Measurements from ENCODE around the gene MRPL41. TPM values are rescaled to one million over a fixed set of nuclear protein-coding genes. Genes with fewer than 3 reads are reported as not detected.
"Not testable (repeated sequence)": the region's sequence is repeated elsewhere in the genome, so short reads cannot be mapped to it uniquely, and the experiment has no call there.

MRPL41 gene
- polyA plus RNA-seq (ENCODE audit: insufficient read length in 4 of 4): 10 to 100 TPM; 15.5 to 30.0 (median 17.1) TPM

- DNase-seq (ENCODE audit: low read depth in 4 of 4, low spot score in 3 of 4): peak; percentile 58 to 73 (median 72)
These were observed at the start of gene MRPL41 for GRCh38 chr9:137551264-137552021. MRPL41 (plus strand) TSS chr9:137551879; CDS start chr9:137552082, 203 bp downstream.

DNA sequence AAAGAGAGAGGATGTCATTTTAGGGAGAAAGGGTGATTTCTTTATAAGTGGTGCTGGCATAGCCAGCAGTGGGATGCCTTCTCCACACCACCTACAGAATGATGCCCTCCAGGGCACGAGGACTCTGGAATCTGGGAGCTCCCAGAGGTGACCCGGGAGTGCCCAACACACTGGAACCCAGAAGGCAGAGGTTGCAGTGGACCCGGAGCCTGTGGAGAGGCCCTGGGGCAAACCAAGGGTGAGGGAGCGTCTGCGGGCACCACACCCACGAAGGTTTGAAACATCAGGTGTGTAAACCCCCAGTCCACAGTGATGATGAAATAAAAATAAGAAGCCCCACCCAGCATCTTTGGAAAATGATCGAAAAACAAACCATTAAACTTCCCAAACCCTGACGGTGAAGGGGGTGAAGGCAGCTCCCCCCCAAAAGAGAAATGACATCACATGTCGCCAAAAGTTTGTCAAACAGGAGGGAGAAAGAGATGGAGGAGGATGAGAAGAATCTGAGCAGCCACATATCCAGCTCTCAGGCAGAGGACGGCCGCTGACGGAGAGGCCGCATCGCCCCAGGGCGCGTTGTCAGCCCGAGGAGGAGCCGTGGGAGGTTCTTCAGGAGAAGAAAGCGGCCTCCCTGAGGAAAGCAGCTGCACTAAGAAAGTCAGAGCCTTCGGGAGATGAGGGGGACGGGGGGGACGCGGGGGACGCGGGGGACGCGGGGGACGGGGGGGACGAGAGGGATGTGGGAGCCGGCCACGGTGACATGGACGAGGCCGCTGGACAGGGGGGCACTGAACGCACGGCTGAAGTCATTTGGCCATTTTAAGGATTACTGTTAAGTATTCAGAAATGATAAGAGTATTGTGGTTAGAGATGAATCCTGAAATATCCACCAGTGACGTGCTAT, 49.4 kb upstream of the MRPL41 start:
- no peak for DNase-seq (ENCODE audit: low read depth in 4 of 4, low spot score in 3 of 4)

GRCh38 chr9:137504432-137504777, 47.3 kb upstream of the MRPL41 start:
- no peak for DNase-seq (ENCODE audit: low read depth in 4 of 4, low spot score in 3 of 4)

GRCh38 chr9:137505421-137506140, 46.1 kb upstream of the MRPL41 start:
- no peak for DNase-seq (ENCODE audit: low read depth in 4 of 4, low spot score in 3 of 4)

GRCh38 chr9:137506274-137506673, 45.4 kb upstream of the MRPL41 start:
- no peak for DNase-seq (ENCODE audit: low read depth in 4 of 4, low spot score in 3 of 4)

- no peak for DNase-seq (ENCODE audit: low read depth in 4 of 4, low spot score in 3 of 4)
These were observed 44.9 kb upstream of the MRPL41 start for GRCh38 chr9:137506702-137507171.

DNA sequence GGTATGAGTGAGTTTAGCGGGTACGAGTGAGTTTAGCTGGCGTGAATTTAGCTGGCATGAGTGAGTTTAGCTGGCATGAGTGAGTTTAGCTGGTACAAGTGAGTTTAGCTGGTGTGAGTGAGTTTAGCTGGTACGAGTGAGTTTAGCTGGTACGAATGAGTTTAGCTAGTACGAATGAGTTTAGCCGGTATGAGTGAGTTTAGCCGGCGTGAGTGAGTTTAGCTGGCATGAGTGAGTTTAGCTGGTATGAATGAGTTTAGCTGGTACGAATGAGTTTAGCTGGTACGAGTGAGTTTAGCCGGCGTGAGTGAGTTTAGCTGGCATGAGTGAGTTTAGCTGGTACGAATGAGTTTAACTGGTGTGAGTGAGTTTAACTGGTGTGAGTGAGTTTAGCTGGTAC, 42.5 kb upstream of the MRPL41 start:
- no peak for DNase-seq (ENCODE audit: low read depth in 4 of 4, low spot score in 3 of 4)

- DNase-seq (ENCODE audit: low read depth in 4 of 4, low spot score in 3 of 4): not testable (repeated sequence)
These were observed 40.6 kb upstream of the MRPL41 start for GRCh38 chr9:137511126-137511525.

- DNase-seq (ENCODE audit: low read depth in 4 of 4, low spot score in 3 of 4): no peak
These were observed 39.8 kb upstream of the MRPL41 start for GRCh38 chr9:137511758-137512463.

DNA sequence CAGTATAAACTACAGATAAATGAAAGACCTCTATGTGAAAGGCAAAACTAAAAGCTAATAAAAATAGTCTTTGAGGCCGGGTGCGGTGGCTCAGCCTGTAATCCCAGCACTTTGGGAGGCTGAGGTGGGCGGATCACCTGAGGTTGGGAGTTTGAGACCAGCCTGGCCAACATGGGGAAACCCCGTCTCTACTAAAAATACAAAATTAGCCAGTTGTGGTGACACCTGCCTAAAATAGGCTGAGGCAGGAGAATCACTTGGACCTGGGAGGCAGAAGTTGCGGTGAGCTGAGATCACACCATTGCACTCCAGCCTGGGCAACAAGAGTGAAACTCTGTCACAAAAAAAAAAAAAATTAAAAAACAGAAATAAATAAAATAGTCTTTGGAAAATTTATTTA, 38.5 kb upstream of the MRPL41 start:
- DNase-seq (ENCODE audit: low read depth in 4 of 4, low spot score in 3 of 4): not testable (repeated sequence)

- DNase-seq (ENCODE audit: low read depth in 4 of 4, low spot score in 3 of 4): not testable (repeated sequence)
These were observed 37.7 kb upstream of the MRPL41 start for GRCh38 chr9:137513801-137514570.

GRCh38 chr9:137514691-137515337, 36.9 kb upstream of the MRPL41 start:
- no peak for DNase-seq (ENCODE audit: low read depth in 4 of 4, low spot score in 3 of 4)

- DNase-seq (ENCODE audit: low read depth in 4 of 4, low spot score in 3 of 4): no peak
These were observed 36.3 kb upstream of the MRPL41 start for GRCh38 chr9:137515338-137515724.

DNA sequence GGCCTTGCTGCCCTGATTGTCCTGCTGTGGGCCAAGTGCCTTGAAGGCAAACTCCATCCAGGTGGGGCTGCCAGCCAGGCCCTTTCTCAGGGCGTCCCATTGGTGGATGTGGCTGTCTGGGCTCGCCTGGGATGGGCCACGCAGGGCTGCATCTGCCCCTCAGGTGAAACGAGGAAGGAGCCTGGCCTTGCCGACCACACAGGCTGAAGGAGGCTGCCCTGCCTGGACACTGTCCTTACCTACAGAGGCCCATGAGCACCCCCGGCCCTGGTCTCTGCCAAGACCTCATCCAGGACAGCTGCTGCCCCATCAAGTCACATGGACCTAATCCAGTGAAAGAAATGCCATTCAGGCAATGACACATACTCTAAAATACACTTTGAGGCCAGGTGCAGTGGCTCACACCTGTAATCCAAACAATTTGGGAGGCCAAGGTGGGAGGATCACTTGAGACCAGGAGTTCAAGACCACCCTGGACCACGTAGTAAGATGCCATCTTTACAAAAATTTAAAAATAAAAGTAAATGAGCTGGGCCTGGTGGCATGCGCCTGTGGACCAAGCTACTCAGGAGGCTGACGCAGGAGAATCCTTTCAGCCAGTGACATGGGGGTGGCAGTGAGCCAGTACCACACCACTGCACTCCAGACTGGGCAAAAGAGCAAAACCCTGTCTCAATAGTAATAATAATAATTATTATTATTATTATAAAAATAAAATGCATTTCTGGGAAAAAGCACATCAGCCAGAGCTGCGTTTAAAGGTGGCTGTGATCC, 35.3 kb upstream of the MRPL41 start:
- DNase-seq (ENCODE audit: low read depth in 4 of 4, low spot score in 3 of 4): no peak

DNA sequence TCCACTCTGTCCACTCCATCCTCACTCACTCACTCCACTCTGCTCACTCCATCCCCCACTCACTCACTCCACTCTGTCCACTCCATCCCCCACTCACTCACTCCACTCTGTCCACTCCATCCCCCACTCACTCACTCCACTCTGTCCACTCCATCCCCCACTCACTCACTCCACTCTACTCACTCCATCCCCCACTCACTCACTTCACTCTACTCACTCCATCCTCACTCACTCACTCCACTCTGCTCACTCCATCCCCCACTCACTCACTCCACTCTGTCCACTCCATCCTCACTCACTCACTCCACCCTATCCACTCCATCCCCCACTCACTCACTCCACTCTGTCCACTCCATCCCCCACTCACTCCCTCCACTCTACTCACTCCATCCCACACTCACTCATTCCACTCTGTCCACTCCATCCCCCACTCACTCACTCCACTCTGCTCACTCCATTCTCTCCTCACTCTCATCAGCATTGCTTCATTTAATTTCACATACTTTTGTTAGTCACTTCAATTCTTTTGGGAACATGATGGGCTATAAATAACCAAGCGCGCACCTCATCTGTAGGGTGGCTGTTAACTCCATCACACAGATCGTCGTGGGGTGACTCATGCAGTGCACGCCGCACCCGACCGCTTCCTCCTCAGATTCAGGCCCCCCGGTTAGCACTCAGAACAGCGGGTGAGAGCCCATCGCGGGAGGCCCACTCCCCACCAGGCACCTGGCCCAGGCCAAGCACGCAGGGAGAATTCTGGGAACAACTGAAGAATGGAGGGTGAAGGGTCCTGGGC, 32.8 kb upstream of the MRPL41 start:
- DNase-seq (ENCODE audit: low read depth in 4 of 4, low spot score in 3 of 4): not testable (repeated sequence)

- no peak for DNase-seq (ENCODE audit: low read depth in 4 of 4, low spot score in 3 of 4)
These were observed 32.1 kb upstream of the MRPL41 start for GRCh38 chr9:137519553-137519952.

GRCh38 chr9:137520614-137521404, 30.9 kb upstream of the MRPL41 start:
- no peak for DNase-seq (ENCODE audit: low read depth in 4 of 4, low spot score in 3 of 4)

All from right renal pelvis (tissue), 4 donors.